Measurements from ENCODE around the gene XXYLT1. TPM values are rescaled to one million over a fixed set of nuclear protein-coding genes. Genes with fewer than 3 reads are reported as not detected.

Gene XXYLT1
- total RNA-seq, 1 experiment from 2014 or later: 25.5 TPM

DNA sequence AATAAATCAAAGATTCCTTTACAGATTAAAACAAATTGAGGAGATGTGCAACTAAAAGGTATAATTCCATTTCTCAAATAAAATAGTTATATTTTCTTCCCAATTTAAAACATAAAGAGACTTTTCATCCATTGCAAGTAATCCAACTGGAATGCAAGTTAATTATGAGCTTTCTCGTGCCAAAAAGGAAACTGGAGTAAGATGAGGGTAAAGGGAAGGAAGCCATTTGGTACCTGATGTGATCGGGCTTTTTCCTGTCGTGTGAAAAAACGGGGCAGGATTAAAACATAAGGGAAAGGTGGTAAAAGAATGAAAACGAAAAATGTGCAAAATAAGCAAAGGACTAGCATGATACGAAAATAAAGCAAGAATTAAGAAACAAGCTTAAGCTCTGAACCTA, 41.8 kb upstream of the XXYLT1 start:
- intact Hi-C loops (cut with micrococcal nuclease): no loop called here
- ChIA-PET POLR2A (ENCODE audit: unreplicated experiment) (no interaction called here), CTCF (no interaction called here)
- H3K9me3 ChIP-seq (ENCODE audit: low read length): no peaks in the 10 kb centered on the region
- H3K27ac ChIP-seq (ENCODE audit: low read length): no peak overlapping the region
- H3K9me2 ChIP-seq (replicated peaks; ENCODE audit: low read length): no peaks in the 10 kb centered on the region
- no peaks in the 10 kb centered on the region for H3F3A ChIP-seq (ENCODE audit: low read length, unreplicated experiment)
- no peaks in the 10 kb centered on the region for H4K20me1 ChIP-seq (ENCODE audit: low read length)
- DNase-seq (no peak), ATAC-seq (no peak)
- H3K27me3 ChIP-seq (ENCODE audit: low read length): no peaks in the 10 kb centered on the region
- H3K9ac ChIP-seq (ENCODE audit: low read length): no peak overlapping the region
- no peak overlapping the region for H3K4me3 ChIP-seq (ENCODE audit: low read length)
- TF ChIP-seq, protein P1, sequence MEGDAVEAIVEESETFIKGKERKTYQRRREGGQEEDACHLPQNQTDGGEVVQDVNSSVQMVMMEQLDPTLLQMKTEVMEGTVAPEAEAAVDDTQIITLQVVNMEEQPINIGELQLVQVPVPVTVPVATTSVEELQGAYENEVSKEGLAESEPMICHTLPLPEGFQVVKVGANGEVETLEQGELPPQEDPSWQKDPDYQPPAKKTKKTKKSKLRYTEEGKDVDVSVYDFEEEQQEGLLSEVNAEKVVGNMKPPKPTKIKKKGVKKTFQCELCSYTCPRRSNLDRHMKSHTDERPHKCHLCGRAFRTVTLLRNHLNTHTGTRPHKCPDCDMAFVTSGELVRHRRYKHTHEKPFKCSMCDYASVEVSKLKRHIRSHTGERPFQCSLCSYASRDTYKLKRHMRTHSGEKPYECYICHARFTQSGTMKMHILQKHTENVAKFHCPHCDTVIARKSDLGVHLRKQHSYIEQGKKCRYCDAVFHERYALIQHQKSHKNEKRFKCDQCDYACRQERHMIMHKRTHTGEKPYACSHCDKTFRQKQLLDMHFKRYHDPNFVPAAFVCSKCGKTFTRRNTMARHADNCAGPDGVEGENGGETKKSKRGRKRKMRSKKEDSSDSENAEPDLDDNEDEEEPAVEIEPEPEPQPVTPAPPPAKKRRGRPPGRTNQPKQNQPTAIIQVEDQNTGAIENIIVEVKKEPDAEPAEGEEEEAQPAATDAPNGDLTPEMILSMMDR (conservative IDR thresholded peaks at IDR 0.05; ENCODE audit: low read depth, low read length): no peak
- no peak for TF ChIP-seq EZH2phosphoT487 (IDR thresholded peaks at IDR 0.05; ENCODE audit: borderline replicate concordance, low read length)
- no peak for TF ChIP-seq EZH2 (IDR thresholded peaks at IDR 0.05; ENCODE audit: low read length, unreplicated experiment)
- no TSS peak for BruUV-seq (replicated peaks)
- no peak overlapping the region for H2AFZ ChIP-seq (ENCODE audit: low read length)
- peaks cover 5% of the 10 kb centered on the region; the same call in 1 of the 2 replicates for H3K4me1 ChIP-seq (ENCODE audit: insufficient read depth, low read length)
- no peak overlapping the region for H3K4me2 ChIP-seq (ENCODE audit: low read length)
- H3K79me2 ChIP-seq (ENCODE audit: low read length): no peaks in the 10 kb centered on the region
- no peaks in the 10 kb centered on the region for H3K36me3 ChIP-seq (ENCODE audit: low read depth, low read length)

DNA sequence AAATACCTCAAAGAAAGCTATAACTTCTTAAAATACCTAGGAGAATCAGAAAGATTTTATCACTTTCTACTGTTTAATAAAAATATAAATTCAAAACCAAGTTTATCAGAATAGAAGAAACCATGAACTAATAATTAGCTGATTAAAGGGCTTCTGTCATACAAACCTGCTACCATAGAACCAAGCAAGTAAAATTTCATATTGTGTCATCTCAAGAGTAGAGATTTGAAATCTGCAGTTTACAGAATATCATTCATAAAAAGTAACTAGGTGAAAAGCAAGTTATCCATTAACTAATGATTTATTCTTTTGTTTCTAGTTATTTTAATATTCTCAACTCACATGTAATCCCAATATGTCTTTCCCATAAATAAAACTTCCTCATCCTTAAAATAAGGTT, 36.8 kb upstream of the XXYLT1 start:
- no peak overlapping the region for H3K27ac ChIP-seq (ENCODE audit: low read length)
- no peak overlapping the region for H3K4me2 ChIP-seq (ENCODE audit: low read length)
- ATAC-seq: no peak
- intact Hi-C loops (cut with micrococcal nuclease): no loop called here
- BruUV-seq (replicated peaks): no TSS peak
- H3K4me3 ChIP-seq (ENCODE audit: low read length): no peak overlapping the region
- TF ChIP-seq EZH2phosphoT487 (IDR thresholded peaks at IDR 0.05; ENCODE audit: borderline replicate concordance, low read length) (no peak), EZH2 (IDR thresholded peaks at IDR 0.05; ENCODE audit: low read length, unreplicated experiment) (no peak)
- TF ChIP-seq, protein P1 (conservative IDR thresholded peaks at IDR 0.05; ENCODE audit: low read depth, low read length): no peak
- ChIA-PET POLR2A (ENCODE audit: unreplicated experiment) (no interaction called here), CTCF (no interaction called here)
- no peak overlapping the region for H2AFZ ChIP-seq (ENCODE audit: low read length)
- H3K9me2 ChIP-seq (replicated peaks; ENCODE audit: low read length): no peaks in the 10 kb centered on the region
- DNase-seq: no peak
- no peaks in the 10 kb centered on the region for H4K20me1 ChIP-seq (ENCODE audit: low read length)
- no peaks in the 10 kb centered on the region for H3F3A ChIP-seq (ENCODE audit: low read length, unreplicated experiment)
- H3K9me3 ChIP-seq (ENCODE audit: low read length): no peaks in the 10 kb centered on the region
- no peaks in the 10 kb centered on the region for H3K36me3 ChIP-seq (ENCODE audit: low read depth, low read length)
- H3K9ac ChIP-seq (ENCODE audit: low read length): no peak overlapping the region
- H3K27me3 ChIP-seq (ENCODE audit: low read length): no peaks in the 10 kb centered on the region
- H3K4me1 ChIP-seq (ENCODE audit: insufficient read depth, low read length): peaks cover 6% of the 10 kb centered on the region; the same call in 1 of the 2 replicates
- H3K79me2 ChIP-seq (ENCODE audit: low read length): no peaks in the 10 kb centered on the region

DNA sequence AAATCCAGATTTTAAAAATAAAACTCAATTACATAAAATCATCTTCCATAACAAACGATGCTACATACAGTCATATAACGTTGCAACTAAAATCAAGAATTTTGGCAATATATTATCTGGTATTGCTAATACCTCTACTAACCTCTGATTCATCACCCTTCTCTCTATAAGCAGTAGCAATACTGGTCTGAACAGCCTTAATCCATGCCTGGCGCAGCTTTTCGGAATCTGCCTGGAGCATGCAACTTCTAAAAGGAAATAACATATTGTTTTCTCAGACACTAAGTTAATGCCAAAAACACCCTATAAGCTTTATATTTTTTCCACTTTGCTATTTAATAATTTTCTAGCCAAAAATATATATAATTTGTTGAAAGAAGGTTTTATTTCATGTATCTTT, 35.4 kb upstream of the XXYLT1 start:
- TF ChIP-seq EZH2 (IDR thresholded peaks at IDR 0.05; ENCODE audit: low read length, unreplicated experiment) (no peak), EZH2phosphoT487 (IDR thresholded peaks at IDR 0.05; ENCODE audit: borderline replicate concordance, low read length) (no peak)
- TF ChIP-seq, protein P1 (conservative IDR thresholded peaks at IDR 0.05; ENCODE audit: low read depth, low read length): no peak
- no peaks in the 10 kb centered on the region for H3K9me2 ChIP-seq (replicated peaks; ENCODE audit: low read length)
- H4K20me1 ChIP-seq (ENCODE audit: low read length): no peaks in the 10 kb centered on the region
- intact Hi-C loops (cut with micrococcal nuclease): no loop called here
- H3K9me3 ChIP-seq (ENCODE audit: low read length): no peaks in the 10 kb centered on the region
- peaks cover 2% of the 10 kb centered on the region; the same call in 1 of the 2 replicates for H3K36me3 ChIP-seq (ENCODE audit: low read depth, low read length)
- H3K4me1 ChIP-seq (ENCODE audit: insufficient read depth, low read length): peaks cover 6% of the 10 kb centered on the region; the same call in 1 of the 2 replicates
- no peak overlapping the region for H3K27ac ChIP-seq (ENCODE audit: low read length)
- no peaks in the 10 kb centered on the region for H3K79me2 ChIP-seq (ENCODE audit: low read length)
- CTCF ChIA-PET: interaction anchor here (0.9 kb wide), 1 partner anchor 35 kb away, joined by 4 read pairs; the partner anchor contains the start of gene XXYLT1
- H2AFZ ChIP-seq (ENCODE audit: low read length): no peak overlapping the region
- POLR2A ChIA-PET (ENCODE audit: unreplicated experiment): no interaction called here
- H3K27me3 ChIP-seq (ENCODE audit: low read length): no peaks in the 10 kb centered on the region
- H3F3A ChIP-seq (ENCODE audit: low read length, unreplicated experiment): no peaks in the 10 kb centered on the region
- no peak overlapping the region for H3K9ac ChIP-seq (ENCODE audit: low read length)
- H3K4me2 ChIP-seq (ENCODE audit: low read length): no peak overlapping the region
- BruUV-seq (replicated peaks): no TSS peak
- no peak overlapping the region for H3K4me3 ChIP-seq (ENCODE audit: low read length)
- no peak for ATAC-seq
- DNase-seq: no peak
